NCI-H2107 treated with DMSO at 0.1 percent for 48 hours (cell line): Measurements from ENCODE around the gene ASGR2.
"Not testable (repeated sequence)": the region's sequence is repeated elsewhere in the genome, so short reads cannot be mapped to it uniquely, and the experiment has no call there.

Source experiments
- DNase-seq: peaks from one replicate; lab custom pipeline; 2025; ENCODE audit not compliant: unreplicated experiment; lab: John Stamatoyannopoulos, UW

ASGR2 gene, protein sequence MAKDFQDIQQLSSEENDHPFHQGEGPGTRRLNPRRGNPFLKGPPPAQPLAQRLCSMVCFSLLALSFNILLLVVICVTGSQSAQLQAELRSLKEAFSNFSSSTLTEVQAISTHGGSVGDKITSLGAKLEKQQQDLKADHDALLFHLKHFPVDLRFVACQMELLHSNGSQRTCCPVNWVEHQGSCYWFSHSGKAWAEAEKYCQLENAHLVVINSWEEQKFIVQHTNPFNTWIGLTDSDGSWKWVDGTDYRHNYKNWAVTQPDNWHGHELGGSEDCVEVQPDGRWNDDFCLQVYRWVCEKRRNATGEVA

DNA sequence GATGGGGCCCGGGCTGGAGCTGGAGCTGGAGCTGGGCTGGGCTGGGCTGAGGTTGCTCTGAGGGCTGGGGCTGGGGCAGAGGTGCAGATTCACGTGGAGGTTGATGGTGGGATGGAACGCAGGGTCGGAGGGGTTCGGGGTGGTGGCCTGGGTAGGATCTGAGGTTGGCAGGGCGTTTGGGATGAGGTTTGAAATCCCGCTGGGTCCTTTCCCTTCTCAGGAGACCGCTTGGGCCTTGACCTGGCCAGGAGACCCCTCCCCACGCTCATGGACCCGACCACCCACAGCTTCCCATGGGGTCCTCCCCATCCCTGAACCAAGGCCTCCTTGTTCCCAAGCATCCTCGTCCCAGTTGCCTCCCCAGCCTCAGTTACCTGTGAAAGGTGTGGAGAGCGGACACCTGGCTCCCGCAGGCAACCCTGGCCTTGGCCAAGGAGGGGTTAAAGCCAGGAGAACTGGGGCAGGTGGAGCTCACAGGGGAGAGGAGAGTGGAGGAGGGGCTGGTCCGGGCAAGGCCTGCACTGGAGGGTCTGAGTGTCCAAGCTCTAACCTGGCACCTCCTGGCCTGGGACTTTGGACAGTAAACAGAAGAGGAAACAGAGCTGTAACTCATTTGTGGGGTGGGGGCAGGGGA lies at the start of gene ASGR2:
Gene ASGR2, minus strand, starts transcription at position 582 of the 634 bp plus-strand sequence. CDS start 582 bp downstream, outside the sequence.
- DNase-seq = no peak

DNA sequence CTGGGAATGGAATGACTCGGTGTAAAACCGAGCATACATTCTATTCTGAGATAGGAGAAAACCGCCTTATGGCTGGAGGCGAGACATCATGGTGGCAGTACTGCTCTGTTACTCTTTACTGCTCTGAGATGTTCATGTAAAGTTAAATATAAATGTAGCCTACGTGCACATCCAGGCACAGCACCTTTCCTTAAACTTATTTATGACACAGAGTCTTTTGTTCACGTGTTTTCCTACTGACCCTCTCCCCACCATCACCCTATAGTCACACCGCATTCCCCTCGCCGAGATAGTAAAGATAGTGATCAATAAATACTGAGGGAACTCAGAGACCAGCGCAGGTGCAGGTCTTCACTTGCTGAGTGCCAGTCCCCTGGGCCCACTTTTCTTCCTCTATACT lies 44.9 kb upstream of the ASGR2 start:
- DNase-seq = not testable (repeated sequence)

DNA sequence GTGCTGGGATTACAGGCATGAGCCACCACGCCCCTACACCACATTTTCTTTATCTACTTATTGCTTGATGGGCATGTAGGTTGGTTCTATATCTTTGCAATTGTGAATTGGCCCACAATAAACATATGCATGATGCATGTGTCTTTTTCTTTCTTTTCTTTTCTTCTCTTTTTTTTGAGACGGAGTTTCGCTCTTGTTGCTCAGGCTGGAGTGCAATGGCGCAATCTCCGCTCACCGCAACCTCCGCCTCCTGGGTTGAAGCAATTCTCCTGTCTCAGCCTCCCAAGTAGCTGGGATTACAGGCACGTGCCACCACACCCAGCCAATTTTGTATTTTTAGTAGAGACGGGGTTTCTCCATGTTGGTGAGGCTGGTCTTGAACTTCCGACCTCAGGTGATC lies 43.8 kb upstream of the ASGR2 start:
- not testable (repeated sequence) for DNase-seq

DNA sequence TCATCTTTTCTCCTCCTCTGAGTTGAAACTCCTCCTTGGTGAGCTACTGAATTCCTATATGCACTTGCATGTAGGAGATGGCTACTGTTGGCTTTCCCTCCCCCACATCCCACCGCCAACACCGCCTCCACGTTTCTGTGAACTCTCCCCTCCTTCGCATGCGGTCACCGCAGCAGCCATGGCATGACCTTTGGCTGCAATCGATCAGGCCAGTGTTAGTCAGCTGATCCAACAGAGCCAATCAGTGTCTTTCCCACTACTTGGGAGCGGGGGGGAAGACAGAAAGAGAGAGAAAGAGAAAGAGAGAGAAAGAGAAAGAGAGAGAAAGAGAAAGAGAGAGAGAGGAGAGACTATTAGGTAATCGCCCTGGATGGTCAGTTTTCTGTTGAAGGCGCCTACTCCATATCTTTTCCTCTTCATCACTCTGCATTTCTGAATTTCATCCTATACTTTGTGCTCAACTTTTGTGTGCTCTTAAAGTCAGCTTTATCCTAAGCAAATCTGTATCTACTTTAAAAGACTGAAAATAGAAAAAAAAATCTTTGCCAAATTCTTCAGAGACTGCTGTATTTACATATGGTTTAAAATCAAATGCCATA lies 41.8 kb upstream of the ASGR2 start:
- no peak for DNase-seq

DNA sequence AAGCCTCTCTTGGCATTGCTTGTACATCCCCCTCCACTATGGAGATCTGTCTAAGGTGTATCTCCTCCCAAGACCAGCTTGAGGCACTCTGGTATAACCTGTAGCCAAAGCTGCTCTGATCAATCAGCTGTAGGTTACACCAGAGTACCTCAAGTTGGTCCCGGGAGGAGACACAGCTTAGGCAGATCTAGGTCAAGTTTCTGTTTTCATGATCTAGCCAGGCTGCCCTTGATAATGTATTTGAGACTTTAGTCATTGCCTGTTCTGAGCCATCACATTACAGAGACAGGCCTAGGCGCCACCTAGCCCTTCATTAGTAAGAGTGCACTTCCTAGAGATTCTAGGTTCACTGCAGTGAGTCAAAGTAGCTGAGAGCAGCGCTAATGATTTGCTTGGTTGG lies 33.1 kb upstream of the ASGR2 start:
- no peak for DNase-seq

DNA sequence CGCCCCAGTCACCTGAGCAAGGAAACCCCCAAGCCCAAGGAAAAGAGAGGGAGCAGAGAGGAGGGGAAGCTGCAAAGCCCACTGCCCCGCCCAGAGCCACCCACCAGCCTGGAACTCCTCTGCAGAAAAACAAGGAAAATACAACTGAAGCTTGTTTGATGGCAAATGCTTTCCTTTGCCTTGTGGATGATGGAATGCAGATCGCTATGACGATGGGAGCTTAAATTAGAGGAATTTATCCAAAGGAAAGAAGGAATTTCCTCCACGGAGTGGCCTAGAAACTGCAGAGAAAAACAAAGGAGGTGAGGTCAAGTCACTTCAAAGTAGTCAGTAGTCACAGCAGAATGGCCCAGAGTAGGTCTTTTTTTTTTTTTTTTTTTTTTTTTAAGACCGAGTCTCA lies 31.5 kb upstream of the ASGR2 start:
- DNase-seq = no peak

DNA sequence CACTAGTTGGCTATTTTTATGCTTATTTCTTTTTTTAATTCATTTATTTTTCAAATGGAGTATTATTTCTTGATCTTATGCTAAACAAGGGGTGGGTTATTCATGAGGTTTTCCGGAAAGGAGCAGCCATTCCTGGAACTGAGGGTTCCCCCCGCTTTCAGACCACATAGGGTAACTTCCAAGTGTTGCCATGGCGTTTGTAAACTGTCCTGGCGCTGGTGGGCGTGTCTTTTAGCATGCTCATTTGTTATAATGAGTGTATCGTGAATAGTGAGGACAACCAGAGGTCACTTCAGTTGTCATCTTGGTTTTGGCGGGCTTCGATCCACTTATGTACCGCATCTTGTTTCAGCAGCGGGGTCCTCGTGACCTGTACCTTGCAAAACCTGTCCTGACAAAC lies 29.6 kb upstream of the ASGR2 start:
- no peak for DNase-seq

DNA sequence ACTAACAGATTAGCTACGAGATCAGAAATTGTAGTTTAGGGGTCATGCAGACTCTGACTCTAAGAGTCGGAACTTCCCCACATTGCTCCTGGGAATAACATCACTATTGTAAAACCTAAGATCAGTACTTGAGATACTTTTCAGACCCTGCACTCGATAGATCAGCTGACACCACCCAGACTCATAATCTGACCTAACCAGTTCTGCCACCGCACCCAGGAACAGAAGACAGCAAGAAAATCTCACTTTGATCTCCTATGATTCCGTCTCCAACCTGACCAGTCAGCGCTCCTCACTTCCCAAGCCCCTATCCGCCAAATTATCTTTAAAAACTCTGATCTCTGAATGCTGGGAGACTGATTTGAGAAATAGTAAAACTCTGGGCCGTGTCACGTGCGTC lies 27.2 kb upstream of the ASGR2 start:
- DNase-seq = no peak

DNA sequence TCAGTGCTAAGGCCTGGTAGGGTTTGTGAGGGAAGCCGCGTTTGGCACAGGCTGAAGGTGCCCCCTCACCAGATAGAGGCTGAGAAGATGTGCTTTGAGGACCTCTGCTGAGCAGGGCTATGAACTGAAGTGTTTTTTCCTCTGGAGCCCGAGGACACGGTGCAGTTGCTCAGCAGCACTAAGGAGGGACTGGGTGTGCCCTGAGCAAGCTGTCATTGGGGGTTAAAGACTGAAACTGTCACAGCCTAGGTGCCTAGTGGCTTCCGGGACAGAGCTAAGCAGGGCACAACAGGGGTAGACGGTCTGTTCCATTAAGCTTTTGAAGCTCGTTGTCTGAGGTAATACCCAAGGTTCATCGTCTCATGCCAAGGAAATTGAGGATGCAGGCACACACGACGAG lies 24.8 kb upstream of the ASGR2 start:
- DNase-seq = no peak

DNA sequence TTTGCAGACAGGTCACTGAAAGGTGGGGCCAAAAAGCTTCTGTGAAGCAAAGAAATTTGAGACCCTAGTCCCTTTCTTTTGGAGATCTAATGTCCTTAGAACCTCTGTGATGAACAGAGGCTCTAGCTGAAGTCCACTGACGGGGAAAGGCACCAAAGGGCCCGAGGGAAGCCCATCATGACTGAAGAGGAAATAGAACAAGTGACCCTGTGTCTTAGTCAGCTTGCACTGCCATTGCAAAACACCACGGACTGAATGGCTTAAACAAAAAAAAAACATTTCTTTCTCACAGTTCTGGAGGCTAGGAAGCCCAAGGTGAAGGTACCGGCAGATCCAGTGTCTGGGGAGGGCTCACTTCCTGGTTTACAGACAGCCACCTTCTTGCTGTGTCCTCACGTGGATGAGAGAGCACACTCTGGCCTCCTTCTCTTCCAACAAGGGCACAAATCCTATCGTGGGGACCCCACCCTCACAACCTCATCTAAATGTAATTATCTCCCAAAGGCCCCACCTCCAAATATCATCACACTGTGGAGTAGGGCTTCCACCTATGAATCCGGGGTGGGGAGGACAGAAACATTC lies 24.3 kb upstream of the ASGR2 start:
- DNase-seq = no peak

DNA sequence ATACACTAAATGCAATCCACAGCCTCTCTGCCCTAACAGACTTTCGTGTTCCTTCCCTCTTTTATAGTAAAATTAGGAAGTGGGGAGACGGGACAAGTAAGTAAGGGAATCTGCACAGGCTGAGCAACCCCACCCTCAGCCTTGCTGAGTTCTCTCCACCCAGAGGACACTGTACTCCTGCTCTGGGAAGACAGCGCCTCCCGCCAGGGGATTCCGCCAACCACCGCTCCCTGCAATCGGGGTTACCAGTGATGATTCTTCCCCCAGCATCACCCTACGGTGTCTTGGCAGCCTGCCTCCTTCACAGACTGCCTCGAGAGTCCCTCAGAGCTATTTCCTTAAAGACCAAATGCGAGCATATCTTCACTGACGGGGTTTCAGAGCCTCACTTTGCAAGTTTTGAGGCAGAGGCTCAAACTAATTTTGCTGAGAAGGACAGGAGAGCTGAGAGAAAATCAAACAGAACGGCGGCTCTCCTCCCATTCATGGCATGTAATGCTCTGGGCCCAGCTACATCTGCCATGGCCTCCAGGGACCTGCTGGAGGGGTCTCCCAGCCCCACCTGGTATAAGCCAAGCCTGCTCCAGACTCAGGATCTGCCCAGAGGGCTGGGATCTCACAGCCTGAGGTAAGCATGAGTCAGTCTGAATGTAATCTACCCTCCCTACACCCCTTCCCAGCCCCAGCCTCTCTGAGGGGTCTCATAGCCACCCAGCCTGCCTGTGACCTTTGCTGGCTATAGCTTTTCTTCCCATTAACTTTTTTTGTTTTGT lies 22.7 kb upstream of the ASGR2 start:
- DNase-seq = no peak

DNA sequence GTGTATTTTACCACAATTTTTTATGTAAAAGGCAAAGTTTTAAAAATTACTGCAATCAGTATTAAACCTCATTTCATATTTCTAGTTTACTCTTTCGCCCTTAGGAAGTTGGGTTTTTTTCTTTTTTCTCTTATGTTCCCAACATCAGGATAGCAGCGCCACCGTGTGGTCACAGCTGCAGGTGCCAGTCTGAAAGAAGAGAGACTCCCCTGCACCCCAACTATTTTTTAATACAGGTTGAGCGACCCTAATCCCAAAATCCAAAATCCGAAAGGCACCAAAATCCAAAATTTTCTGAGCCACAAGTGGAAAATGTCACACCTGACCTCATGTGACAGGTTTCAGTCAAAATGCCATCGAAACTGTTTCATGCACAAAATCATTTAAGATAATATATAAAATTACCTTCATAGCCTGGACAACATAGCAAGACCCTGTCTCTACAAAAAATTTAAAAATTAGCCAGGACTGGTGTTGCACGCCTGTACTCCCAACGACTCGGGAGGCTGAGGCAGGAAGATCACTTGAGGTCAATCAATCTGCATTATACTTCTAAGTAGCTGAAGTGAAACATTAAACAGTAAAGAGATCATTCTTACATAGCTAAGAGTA lies 21.8 kb upstream of the ASGR2 start:
- peak; percentile 20 for DNase-seq

DNA sequence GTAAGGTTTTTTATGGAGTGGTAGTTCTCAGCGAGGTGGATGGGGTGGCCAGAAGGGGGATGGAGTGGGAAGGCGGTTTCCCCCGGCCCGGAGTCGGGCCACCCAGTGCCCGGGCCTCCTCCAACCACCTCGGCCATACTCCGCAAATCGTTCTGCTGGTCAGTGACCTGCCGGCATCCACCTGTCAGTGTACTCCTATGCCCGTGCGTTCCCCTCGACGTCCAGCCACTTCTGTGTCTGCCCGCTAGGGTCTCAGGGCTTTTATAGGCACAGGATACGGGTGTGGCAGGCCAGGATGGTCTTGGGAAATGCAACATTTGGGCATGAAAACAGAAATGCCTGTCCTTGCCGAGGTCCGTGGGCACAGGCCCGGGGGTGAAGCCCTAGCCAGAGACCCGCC lies 19.3 kb upstream of the ASGR2 start:
- no peak for DNase-seq

DNA sequence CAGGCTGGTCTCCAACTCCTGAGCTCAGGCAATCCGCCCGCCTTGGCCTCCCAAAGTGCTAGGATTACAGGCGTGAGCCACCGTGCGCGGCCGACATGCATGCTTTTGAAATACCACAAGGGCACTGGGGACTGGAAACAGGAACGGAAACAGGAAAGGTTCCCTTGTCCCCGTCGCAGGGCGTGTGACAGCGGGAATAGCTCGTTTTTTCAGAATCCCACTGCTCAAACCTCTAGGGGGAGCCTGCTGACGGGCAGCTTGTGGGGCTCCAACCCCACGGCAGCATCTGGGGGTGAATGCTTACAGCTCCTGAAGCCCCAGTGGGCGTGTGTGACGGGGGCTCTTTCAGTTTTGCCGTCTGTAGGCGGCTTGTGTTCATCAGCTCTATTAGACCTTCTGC lies 18.8 kb upstream of the ASGR2 start:
- no peak for DNase-seq

DNA sequence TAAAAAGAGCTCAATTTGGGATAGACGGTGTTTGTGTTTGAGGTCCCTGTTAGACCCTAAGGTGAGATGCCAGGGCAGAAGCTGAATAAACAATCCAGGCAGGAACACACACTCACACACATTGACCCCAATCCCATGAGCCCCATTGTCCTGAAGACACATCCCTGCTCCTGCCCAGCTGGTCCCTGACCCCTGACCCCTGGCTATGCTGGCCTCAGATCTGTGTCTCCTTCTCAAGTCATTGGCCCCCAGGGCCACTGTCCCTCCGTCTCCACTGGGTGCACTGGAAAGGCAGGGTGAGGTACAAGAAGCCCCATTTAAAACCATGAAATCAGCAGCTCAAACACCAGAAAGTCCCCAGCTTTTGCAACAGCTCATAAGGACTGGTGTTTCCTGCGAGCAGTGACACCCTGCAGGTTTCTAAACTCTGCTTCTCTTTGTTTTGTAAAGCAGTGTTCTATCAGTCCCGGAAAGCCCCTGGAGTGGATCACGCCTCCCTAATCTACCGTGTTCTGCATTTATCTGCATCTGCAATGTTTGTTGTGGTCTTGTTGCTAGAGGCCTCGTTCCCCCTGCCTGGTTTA lies 18.0 kb upstream of the ASGR2 start:
- no peak for DNase-seq

DNA sequence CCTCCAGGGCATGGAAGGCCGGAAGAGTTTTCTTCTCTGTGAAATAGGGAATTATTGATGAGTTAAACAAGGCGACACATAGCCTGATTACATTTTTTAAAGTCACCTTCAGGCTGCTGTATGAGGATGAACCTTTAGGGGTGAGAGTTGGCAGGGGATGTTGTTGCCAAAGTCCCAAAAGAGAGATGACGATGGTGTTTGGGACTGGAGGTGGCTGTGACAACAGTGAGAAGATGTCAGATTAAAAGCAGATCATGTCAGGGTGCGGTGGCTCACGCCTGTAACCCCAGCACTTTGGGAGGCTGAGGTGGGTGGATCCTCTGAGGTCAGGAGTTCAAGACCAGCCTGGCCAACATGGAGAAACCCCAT lies 16.8 kb upstream of the ASGR2 start:
- no peak for DNase-seq

DNA sequence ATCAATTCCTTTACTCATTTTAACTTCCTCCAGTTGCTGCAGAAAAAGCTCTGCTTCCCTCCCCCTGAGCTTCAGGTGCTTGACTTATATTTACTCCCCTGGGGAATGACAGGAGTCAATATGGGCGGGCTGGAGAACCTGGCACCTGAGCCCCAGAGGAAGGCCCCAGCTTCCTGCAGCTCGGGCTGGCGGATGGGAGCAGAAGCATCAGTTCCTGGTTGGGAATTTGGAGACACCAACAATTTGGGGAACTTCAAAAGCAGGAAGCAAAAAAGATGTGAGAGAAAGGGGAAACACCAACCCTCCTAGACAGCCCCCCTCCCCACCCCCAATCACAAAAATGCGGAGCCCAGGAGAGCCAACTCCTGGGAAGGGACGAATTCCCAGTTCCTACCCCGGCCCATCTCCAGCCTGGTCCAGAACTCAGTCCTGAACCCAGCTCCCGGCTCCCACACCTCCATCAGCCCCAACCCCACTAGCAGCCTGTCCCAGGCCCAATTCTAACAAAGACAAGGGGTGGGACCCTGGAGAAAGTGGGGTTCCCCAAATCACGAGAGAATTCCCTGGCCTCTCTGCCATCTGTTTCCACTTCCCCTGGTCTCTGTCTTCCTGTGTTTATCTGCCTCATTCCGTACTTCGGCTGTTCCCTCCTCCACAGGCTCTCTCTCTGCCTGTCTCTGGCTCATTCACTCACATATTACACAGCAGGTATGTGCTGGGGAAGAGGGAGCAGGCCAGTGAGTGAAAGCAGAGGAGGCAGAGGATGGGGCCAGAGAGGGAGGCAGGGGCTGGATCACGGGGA lies 16.2 kb upstream of the ASGR2 start:
- peak; percentile 19 for DNase-seq

DNA sequence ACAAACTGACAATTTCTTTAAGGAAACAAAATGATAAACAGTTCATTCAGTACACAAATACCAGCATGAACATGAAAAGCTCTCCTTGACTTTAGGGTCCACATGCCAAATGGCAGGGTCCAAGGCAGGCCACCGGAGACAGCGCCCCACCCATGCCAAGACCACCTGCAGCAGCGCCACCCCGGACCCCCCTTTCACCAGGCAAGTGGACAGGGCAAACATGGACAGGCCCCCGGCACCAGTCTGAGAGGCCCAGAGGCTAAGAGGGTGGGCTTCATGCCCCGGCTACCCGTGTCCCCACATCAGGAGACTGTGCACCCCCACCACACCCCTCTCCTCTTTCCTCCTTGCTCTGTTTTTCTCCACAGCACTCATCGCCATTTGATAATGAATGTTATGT lies 14.7 kb upstream of the ASGR2 start:
- DNase-seq = no peak

DNA sequence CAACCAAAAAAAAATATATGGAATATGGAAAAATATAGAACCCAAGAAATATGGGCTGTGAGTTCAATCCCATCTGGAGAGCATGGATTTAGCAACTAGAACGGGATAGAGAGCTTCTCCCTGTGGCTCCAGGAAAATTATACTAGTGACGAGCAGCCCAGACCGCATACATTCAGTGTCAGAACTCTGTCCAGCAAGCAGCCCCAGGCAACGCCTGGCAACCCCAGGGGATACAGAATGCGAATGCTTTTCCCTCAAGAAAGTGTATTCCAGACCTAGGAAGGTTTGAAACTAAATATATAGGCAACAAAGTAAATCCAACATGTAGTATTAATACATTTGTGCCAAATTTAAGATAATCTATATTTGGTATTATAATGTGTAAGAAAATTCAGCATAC lies 13.5 kb upstream of the ASGR2 start:
- DNase-seq = no peak

DNA sequence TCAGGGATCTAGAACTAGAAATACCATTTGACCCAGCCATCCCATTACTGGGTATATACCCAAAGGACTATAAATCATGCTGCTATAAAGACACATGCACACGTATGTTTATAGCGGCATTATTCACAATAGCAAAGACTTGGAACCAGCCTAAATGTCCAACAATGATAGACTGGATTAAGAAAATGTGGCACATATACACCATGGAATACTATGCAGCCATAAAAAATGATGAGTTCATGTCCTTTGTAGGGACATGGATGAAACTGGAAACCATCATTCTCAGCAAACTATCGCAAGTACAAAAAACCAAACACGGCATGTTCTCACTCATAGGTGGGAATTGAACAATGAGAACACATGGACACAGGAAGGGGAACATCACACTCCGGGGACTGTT lies 12.9 kb upstream of the ASGR2 start:
- DNase-seq = not testable (repeated sequence)
